Glutamatergic neuron (in vitro differentiated cells): ENCODE results near the gene CLSTN2. TPM values are rescaled to one million over a fixed set of nuclear protein-coding genes. Genes with fewer than 3 reads are reported as not detected.

Experiments
- DNase-seq: peaks from one replicate; pipeline ENCODE4 v3.0.0; 2022
- H3K27ac Mint-ChIP-seq: one replicate; pipeline ENCODE4 v1.8.0; 2020; ENCODE audit warnings: mild to moderate bottlenecking, mixed read lengths, inconsistent platforms; ENCODE audit not compliant: unreplicated experiment
- H3K27me3 Mint-ChIP-seq: one replicate; pipeline ENCODE4 v1.8.0; 2020; ENCODE audit warnings: mild to moderate bottlenecking, moderate library complexity, mixed read lengths, inconsistent platforms; ENCODE audit not compliant: unreplicated experiment
- H3K36me3 Mint-ChIP-seq: one replicate; pipeline ENCODE4 v1.8.0; 2020; ENCODE audit warnings: mild to moderate bottlenecking, mixed read lengths, inconsistent platforms; ENCODE audit not compliant: unreplicated experiment
- H3K4me1 Mint-ChIP-seq: one replicate; pipeline ENCODE4 v1.8.0; 2020; ENCODE audit warnings: mild to moderate bottlenecking, low read depth, mixed read lengths, inconsistent platforms; ENCODE audit not compliant: unreplicated experiment
- H3K4me3 Mint-ChIP-seq: one replicate; pipeline ENCODE4 v1.8.0; 2020; ENCODE audit warnings: mild to moderate bottlenecking, mixed read lengths, inconsistent platforms; ENCODE audit not compliant: unreplicated experiment
- H3K9me3 Mint-ChIP-seq: one replicate; pipeline ENCODE4 v1.8.0; 2020; ENCODE audit warnings: mild to moderate bottlenecking, moderate library complexity, mixed read lengths, inconsistent platforms; ENCODE audit not compliant: unreplicated experiment
- total RNA-seq: library from RNA; stranded (reverse); fragmentation: NEBNext Ultra II Directional; extraction: Animal tissue kit (Norgen Biotek cat#: 25700); gene quantifications from one replicate; pipeline ENCODE4 v1.2.1, GENCODE V29; 2021; ENCODE audit not compliant: unreplicated experiment
- TF ChIP-seq, protein P1 (sequence below): fragments of 200-600 bp; sonication (generic); IDR thresholded peaks from one replicate; pipeline ENCODE4 v1.5.0; 2021; ENCODE audit not compliant: partially characterized antibody, unreplicated experiment

Gene CLSTN2
- total RNA-seq, 1 donor from 2014 or later, result 3.1 TPM

DNA sequence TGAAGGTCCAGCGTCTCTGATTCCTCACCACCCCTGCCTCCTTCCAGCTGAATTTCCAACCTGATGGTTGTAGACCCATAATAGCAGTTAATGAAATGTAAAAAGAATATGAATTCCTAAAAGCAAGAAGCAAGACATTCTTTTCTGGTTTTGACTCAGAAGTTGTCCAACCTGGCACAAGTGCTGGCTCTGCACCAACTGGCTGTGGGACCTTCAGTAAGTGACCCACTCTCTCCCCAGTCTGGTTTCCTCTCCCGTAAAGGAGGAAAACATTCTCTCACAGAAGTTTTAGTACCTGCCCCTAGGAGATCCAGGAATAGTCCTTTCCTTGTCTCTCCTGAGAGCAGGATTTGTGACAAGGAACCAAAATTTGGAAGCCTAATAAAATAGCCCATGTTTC is 506.0 kb downstream of the CLSTN2 start:
- Mint-ChIP-seq H3K9me3 (no peaks in the 10 kb centered on the region), H3K4me1 (peaks cover 2% of the 10 kb centered on the region), H3K4me3 (no peak overlapping the region), H3K27me3 (peaks cover 3% of the 10 kb centered on the region), H3K27ac (no peak overlapping the region), H3K36me3 (no peaks in the 10 kb centered on the region)
- TF ChIP-seq, protein P1, sequence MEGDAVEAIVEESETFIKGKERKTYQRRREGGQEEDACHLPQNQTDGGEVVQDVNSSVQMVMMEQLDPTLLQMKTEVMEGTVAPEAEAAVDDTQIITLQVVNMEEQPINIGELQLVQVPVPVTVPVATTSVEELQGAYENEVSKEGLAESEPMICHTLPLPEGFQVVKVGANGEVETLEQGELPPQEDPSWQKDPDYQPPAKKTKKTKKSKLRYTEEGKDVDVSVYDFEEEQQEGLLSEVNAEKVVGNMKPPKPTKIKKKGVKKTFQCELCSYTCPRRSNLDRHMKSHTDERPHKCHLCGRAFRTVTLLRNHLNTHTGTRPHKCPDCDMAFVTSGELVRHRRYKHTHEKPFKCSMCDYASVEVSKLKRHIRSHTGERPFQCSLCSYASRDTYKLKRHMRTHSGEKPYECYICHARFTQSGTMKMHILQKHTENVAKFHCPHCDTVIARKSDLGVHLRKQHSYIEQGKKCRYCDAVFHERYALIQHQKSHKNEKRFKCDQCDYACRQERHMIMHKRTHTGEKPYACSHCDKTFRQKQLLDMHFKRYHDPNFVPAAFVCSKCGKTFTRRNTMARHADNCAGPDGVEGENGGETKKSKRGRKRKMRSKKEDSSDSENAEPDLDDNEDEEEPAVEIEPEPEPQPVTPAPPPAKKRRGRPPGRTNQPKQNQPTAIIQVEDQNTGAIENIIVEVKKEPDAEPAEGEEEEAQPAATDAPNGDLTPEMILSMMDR, result no peak
- DNase-seq, result no peak

DNA sequence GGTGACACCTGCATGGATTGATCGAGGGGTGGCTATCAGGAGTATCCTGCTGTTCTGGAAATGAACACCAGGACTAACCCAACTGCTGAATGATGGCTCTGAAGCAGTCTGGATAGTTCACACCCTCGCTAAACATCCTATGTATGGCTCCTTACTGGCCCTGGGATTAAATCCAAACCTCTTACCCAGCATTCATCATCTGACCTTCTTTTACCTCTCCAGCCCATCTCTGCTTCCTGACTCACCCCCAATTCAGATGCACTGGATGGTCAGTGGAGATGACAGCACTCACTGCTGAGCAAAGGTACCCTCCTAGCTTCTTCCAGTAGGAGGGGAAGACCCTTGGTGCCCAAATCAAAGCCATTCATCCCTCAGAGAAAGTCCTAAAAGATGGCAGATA is 507.6 kb downstream of the CLSTN2 start:
- H3K36me3 Mint-ChIP-seq, result no peaks in the 10 kb centered on the region
- peaks cover 3% of the 10 kb centered on the region for H3K27me3 Mint-ChIP-seq
- no peaks in the 10 kb centered on the region for H3K9me3 Mint-ChIP-seq
- no peak overlapping the region for H3K27ac Mint-ChIP-seq
- H3K4me3 Mint-ChIP-seq, result no peak overlapping the region
- peaks cover 2% of the 10 kb centered on the region for H3K4me1 Mint-ChIP-seq
- DNase-seq, result no peak
- TF ChIP-seq, protein P1, result no peak

DNA sequence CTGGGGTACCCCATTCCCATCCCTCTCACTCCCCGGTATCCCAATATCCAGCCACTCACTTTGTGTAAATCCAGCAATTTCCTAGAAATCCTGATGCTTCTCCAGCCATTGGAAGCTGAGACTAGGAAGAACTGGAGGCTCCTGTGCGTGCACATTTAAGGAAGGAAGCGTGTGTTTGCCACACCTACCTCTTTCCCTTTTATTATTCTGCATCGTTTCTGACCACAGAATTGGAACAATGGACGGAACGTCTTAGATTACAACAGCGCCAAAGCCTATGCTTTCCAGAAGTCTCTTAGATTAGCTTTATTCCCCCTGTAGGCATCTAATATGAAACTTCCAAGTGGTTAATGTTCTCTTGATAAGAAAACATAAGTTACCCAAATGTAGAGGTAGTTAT is 508.1 kb downstream of the CLSTN2 start:
- Mint-ChIP-seq H3K4me3 (no peak overlapping the region), H3K27ac (no peak overlapping the region), H3K9me3 (no peaks in the 10 kb centered on the region), H3K4me1 (peaks cover 2% of the 10 kb centered on the region), H3K36me3 (no peaks in the 10 kb centered on the region), H3K27me3 (peaks cover 3% of the 10 kb centered on the region)
- no peak for DNase-seq
- TF ChIP-seq, protein P1, result no peak

- H3K27ac Mint-ChIP-seq, result no peak overlapping the region
- peaks cover 2% of the 10 kb centered on the region for H3K4me1 Mint-ChIP-seq
- H3K9me3 Mint-ChIP-seq, result no peaks in the 10 kb centered on the region
- no peaks in the 10 kb centered on the region for H3K36me3 Mint-ChIP-seq
- H3K27me3 Mint-ChIP-seq, result peaks cover 3% of the 10 kb centered on the region
- no peak for DNase-seq
- no peak overlapping the region for H3K4me3 Mint-ChIP-seq
- TF ChIP-seq, protein P1, result no peak
Observed at GRCh38 chr3:140443806-140444205, 508.8 kb downstream of the CLSTN2 start.

DNA sequence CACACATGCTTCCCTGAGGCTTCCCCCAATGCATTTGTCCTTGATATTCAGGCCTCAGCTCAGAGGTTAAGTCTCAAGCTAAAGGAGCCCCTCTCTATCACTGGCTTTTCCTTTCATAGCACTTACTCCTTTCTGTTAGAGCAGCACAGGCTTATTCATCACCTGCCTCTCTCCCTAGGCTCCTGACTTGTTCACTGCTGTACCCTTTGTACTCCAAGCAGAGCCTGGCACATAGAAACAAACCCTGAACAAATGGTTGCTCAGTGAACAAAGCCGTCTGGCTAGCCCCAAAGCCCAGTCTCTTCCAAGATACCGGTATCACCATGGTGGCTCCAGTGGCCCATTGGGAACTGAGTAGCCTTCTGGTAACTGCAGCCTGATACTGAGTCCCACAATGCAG is 511.7 kb downstream of the CLSTN2 start:
- no peak overlapping the region for H3K4me3 Mint-ChIP-seq
- no peak for DNase-seq

More for the DNA sequence above, 511.7 kb downstream of the CLSTN2 start:
- Mint-ChIP-seq H3K27ac (no peak overlapping the region), H3K9me3 (no peaks in the 10 kb centered on the region), H3K36me3 (no peaks in the 10 kb centered on the region), H3K27me3 (peaks cover 3% of the 10 kb centered on the region), H3K4me1 (peaks cover under 1% of the 10 kb centered on the region)
- TF ChIP-seq, protein P1, result no peak
